Omental fat pad (tissue), 4 donors: Measurements from ENCODE around the gene ABCA10. TPM values are rescaled to one million over a fixed set of nuclear protein-coding genes. Genes with fewer than 3 reads are reported as not detected.
A peak's percentile ranks its signal among the peaks of the same experiment; 100 is the strongest.
"Not testable (repeated sequence)": the region's sequence is repeated elsewhere in the genome, so short reads cannot be mapped to it uniquely, and the experiment has no call there.

Source experiments
- ATAC-seq: fragments of 150-250 bp; one replicate; pipeline ENCODE4 v1.9.1; 2016; ENCODE audit warnings: mild to moderate bottlenecking, moderate library complexity; ENCODE audit not compliant: low FRiP score
- DNase-seq: peaks from one replicate; pipeline ENCODE4 v3.0.0-alpha.2; 2019; ENCODE audit warnings: low spot score
- total RNA-seq, 4 donors: library from RNA; depleted of rRNA; stranded (reverse); fragments of >200 nt; gene quantifications; one replicate each; pipeline ENCODE4 v1.1.0, GENCODE V29; 2016
- TF ChIP-seq, protein P1 (sequence below), 3 donors: fragments of 450-650 bp; IDR thresholded peaks; one replicate each; pipeline ENCODE4 v1.5.1; 2016 to 2017; ENCODE audit warnings: antibody characterized with exemption in 3 of 3, mild to moderate bottlenecking in 3 of 3, moderate library complexity in 2 of 3

The ABCA10 gene, protein sequence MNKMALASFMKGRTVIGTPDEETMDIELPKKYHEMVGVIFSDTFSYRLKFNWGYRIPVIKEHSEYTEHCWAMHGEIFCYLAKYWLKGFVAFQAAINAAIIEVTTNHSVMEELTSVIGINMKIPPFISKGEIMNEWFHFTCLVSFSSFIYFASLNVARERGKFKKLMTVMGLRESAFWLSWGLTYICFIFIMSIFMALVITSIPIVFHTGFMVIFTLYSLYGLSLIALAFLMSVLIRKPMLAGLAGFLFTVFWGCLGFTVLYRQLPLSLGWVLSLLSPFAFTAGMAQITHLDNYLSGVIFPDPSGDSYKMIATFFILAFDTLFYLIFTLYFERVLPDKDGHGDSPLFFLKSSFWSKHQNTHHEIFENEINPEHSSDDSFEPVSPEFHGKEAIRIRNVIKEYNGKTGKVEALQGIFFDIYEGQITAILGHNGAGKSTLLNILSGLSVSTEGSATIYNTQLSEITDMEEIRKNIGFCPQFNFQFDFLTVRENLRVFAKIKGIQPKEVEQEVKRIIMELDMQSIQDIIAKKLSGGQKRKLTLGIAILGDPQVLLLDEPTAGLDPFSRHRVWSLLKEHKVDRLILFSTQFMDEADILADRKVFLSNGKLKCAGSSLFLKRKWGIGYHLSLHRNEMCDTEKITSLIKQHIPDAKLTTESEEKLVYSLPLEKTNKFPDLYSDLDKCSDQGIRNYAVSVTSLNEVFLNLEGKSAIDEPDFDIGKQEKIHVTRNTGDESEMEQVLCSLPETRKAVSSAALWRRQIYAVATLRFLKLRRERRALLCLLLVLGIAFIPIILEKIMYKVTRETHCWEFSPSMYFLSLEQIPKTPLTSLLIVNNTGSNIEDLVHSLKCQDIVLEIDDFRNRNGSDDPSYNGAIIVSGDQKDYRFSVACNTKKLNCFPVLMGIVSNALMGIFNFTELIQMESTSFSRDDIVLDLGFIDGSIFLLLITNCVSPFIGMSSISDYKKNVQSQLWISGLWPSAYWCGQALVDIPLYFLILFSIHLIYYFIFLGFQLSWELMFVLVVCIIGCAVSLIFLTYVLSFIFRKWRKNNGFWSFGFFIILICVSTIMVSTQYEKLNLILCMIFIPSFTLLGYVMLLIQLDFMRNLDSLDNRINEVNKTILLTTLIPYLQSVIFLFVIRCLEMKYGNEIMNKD (N-terminal part only)
- 10 to 100 TPM in 3 of 4 donors, 1 to 10 TPM in 1; 2.5 to 86.1 (median 22.0) TPM for total RNA-seq

- TF ChIP-seq, protein P1, sequence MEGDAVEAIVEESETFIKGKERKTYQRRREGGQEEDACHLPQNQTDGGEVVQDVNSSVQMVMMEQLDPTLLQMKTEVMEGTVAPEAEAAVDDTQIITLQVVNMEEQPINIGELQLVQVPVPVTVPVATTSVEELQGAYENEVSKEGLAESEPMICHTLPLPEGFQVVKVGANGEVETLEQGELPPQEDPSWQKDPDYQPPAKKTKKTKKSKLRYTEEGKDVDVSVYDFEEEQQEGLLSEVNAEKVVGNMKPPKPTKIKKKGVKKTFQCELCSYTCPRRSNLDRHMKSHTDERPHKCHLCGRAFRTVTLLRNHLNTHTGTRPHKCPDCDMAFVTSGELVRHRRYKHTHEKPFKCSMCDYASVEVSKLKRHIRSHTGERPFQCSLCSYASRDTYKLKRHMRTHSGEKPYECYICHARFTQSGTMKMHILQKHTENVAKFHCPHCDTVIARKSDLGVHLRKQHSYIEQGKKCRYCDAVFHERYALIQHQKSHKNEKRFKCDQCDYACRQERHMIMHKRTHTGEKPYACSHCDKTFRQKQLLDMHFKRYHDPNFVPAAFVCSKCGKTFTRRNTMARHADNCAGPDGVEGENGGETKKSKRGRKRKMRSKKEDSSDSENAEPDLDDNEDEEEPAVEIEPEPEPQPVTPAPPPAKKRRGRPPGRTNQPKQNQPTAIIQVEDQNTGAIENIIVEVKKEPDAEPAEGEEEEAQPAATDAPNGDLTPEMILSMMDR (IDR thresholded peaks at IDR 0.05) = no peak
- DNase-seq (no peak), ATAC-seq (no peak)
Observed at GRCh38 chr17:69228576-69228975, at the start of gene ABCA10. ABCA10 (minus strand) TSS chr17:69228824; CDS start chr17:69225358, 3,466 bp downstream.

- not testable (repeated sequence) for DNase-seq, ATAC-seq
Observed at GRCh38 chr17:69276279-69276678, 47.7 kb upstream of the ABCA10 start.

- DNase-seq = no peak
- no peak for ATAC-seq
- TF ChIP-seq, protein P1 (IDR thresholded peaks at IDR 0.05) = no peak
Observed at GRCh38 chr17:69275751-69276150, 47.1 kb upstream of the ABCA10 start.

DNA sequence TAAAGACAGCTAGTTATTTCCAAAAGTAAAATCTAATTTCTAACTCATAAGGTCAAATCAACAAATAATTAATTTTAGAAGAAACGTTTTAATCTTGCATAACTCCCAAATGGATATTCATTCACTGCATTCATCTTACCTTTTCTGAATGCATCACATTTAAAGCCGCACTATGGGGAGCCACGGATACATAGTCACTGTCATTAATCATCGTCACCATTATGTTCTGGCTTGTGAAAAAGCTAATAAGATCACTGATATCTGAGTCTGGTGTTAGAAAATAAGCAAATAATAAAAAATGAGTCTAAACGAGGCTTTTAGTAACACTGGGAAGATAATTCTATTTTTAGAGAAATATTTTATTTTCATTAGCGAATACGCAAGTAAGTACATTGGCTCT is 42.4 kb upstream of the ABCA10 start:
- DNase-seq = no peak
- no peak for ATAC-seq
- TF ChIP-seq, protein P1 (IDR thresholded peaks at IDR 0.05) = no peak

DNA sequence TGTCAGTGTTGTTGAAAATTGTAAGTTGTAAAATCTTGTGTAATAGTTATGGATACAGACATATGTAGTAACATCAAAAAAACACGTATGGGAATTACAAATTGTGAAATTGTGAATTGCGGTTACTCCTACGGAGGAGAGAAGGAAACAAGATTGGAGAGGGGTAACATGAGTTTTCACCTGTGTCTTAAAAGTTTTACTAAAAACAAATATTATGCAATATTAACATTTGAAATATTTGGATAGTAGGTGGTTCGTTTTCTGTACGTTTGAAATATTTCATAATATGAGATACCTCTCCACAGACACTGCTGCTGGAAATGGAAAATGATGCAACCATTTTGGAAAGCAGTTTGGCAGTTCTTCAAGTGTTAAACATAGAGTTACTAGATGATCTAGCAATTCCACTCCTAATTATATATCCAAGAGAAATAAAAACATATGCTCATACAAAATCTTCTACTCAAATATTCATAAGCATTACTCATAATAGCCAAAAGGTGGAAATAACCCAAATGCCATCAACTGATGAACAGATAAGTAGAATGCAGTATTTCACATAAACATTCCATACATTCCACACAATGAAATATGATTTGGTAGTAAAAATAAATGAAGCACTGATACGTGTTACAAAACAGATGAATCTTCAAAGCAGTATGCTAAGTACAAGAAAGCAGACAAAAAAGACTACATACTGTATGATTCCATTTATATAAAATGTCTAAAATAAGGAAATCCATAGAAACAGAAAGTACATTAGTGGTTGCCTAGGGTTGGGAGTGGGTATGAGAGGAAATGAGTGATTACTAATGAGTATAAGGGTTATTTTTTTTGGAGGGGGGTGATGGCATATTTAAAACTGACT is 40.7 kb upstream of the ABCA10 start:
- peak; percentile 64 for ATAC-seq
- TF ChIP-seq, protein P1 (IDR thresholded peaks at IDR 0.05) = no peak

GRCh38 chr17:69268543-69269014 is 40.0 kb upstream of the ABCA10 start:
- ATAC-seq = peak; percentile 14
- TF ChIP-seq, protein P1 (IDR thresholded peaks at IDR 0.05) = no peak
- no peak for DNase-seq

More for the DNA sequence above, 40.7 kb upstream of the ABCA10 start:
- DNase-seq = no peak
